Gastrocnemius medialis (tissue), 4 donors: ENCODE data around the gene CHAF1B.

ENCODE experiments used
- CTCF ChIP-seq, 5 experiments: fragments of 450-650 bp in 3 of 5; fragments of 200-600 bp in 2 of 5; sonication (generic) in 2 of 5; IDR thresholded peaks in 4 of 5; conservative IDR thresholded peaks in 1 of 5; 1 replicate in 4 of 5; 2 replicates in 1 of 5; pipeline ENCODE4 v1.5.1; 2016 to 2019; ENCODE audit warnings: antibody characterized with exemption in 5 of 5, mild to moderate bottlenecking in 3 of 5, moderate library complexity in 3 of 5
- POLR2A ChIP-seq, 2 donors: fragments of 450-650 bp; IDR thresholded peaks; one replicate each; pipeline ENCODE4 v1.6.1; 2017; ENCODE audit warnings: antibody characterized with exemption in 2 of 2, mild to moderate bottlenecking in 2 of 2, moderate library complexity in 2 of 2

- TF ChIP-seq CTCF (IDR thresholded peaks at IDR 0.05 in 4 of 5, conservative IDR thresholded peaks at IDR 0.05 in 1 of 5) (no peak), POLR2A (IDR thresholded peaks at IDR 0.05) (no peak)
These were observed 71.7 kb downstream of the CHAF1B start for GRCh38 chr21:36456729-36457414.
